ENCODE measurements around the gene CHI3L2. TPM values are rescaled to one million over a fixed set of nuclear protein-coding genes. Genes with fewer than 3 reads are reported as not detected.

Gene CHI3L2
- total RNA-seq, 1 donor from 2014 or later = not detected

DNA sequence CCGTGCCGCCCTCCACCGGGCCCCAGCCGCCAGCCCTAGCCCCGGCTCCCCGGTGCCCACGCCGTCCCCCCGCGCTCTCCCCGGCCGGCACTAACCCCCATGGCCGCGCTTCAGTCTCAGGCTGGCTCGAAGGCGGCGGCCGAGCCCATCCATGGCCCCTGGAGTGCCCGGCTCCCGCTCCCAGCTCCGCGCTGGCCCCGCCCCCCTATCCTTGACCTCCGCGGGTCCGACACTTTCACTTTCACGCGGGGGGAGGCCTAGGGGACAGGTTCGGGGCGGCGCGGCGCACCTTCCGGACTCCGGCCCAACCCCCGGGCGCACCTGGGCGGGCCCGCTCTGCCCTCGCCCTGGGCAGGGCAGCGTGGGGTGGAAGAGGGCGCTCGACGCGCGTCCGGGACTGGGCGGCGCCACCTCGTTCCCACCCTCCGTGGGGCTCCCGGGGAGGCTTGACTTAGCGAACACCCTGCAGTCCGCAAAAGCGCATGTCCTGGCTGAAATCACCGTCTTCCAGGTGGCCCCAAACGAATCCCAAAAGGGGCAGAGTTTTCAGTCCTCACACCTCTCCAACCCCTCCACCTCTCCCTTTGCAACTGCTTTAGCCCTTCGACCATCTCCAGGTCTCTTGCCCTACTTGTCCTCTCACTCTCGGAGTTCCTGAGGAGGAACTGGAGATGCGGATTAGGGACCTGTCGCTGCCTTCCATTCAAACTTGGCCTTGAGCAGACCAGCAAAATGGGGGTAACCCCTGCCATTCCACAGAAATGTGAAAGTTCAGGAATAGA lies 23.1 kb upstream of the CHI3L2 start:
- H3K27ac ChIP-seq (ENCODE audit: low read depth, low read length) = no peak overlapping the region
- peaks cover 30% of the 10 kb centered on the region for H3K27me3 ChIP-seq (ENCODE audit: insufficient read depth, low read length)
- DNase-seq (ENCODE audit: low read depth) = no peak
- no peaks in the 10 kb centered on the region for H3K79me2 ChIP-seq (ENCODE audit: insufficient read depth, low read length)
- Mint-ChIP-seq H3K9me3 (ENCODE audit: unreplicated experiment) (peaks cover 4% of the 10 kb centered on the region), H3K36me3 (ENCODE audit: low read depth, unreplicated experiment) (peaks cover 2% of the 10 kb centered on the region), H3K4me3 (ENCODE audit: unreplicated experiment) (no peak overlapping the region), H3K27ac (ENCODE audit: unreplicated experiment) (no peak overlapping the region), H3K4me1 (ENCODE audit: low read depth, unreplicated experiment) (no peaks in the 10 kb centered on the region), H3K27me3 (ENCODE audit: low read depth, unreplicated experiment) (peaks cover 21% of the 10 kb centered on the region)
- H3K36me3 ChIP-seq (ENCODE audit: insufficient read depth, low read length) = no peaks in the 10 kb centered on the region
- H3K4me1 ChIP-seq (ENCODE audit: insufficient read depth, low read length) = peaks cover 5% of the 10 kb centered on the region
- TF ChIP-seq, protein P1, sequence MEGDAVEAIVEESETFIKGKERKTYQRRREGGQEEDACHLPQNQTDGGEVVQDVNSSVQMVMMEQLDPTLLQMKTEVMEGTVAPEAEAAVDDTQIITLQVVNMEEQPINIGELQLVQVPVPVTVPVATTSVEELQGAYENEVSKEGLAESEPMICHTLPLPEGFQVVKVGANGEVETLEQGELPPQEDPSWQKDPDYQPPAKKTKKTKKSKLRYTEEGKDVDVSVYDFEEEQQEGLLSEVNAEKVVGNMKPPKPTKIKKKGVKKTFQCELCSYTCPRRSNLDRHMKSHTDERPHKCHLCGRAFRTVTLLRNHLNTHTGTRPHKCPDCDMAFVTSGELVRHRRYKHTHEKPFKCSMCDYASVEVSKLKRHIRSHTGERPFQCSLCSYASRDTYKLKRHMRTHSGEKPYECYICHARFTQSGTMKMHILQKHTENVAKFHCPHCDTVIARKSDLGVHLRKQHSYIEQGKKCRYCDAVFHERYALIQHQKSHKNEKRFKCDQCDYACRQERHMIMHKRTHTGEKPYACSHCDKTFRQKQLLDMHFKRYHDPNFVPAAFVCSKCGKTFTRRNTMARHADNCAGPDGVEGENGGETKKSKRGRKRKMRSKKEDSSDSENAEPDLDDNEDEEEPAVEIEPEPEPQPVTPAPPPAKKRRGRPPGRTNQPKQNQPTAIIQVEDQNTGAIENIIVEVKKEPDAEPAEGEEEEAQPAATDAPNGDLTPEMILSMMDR (IDR thresholded peaks at IDR 0.05; ENCODE audit: insufficient read depth, low read depth, low read length) = no peak
- TF ChIP-seq EZH2 (IDR thresholded peaks at IDR 0.05; ENCODE audit: insufficient read depth, low read length) = no peak
- peak overlapping the region; percentile 51 for H3K4me3 ChIP-seq (ENCODE audit: insufficient read depth, low read depth, low read length)
- no peaks in the 10 kb centered on the region for H3K9me3 ChIP-seq (ENCODE audit: insufficient read depth, low read depth, low read length)
- H3K4me2 ChIP-seq (ENCODE audit: low read length) = peak overlapping the region; percentile 83
- peak overlapping the region; percentile 32 for H3K9ac ChIP-seq (ENCODE audit: low read length)
- peak overlapping the region; percentile 62 for H2AFZ ChIP-seq (ENCODE audit: low read depth, low read length)
- no peak for FAIRE-seq
- no peaks in the 10 kb centered on the region for H4K20me1 ChIP-seq (ENCODE audit: insufficient read depth, low read length)

DNA sequence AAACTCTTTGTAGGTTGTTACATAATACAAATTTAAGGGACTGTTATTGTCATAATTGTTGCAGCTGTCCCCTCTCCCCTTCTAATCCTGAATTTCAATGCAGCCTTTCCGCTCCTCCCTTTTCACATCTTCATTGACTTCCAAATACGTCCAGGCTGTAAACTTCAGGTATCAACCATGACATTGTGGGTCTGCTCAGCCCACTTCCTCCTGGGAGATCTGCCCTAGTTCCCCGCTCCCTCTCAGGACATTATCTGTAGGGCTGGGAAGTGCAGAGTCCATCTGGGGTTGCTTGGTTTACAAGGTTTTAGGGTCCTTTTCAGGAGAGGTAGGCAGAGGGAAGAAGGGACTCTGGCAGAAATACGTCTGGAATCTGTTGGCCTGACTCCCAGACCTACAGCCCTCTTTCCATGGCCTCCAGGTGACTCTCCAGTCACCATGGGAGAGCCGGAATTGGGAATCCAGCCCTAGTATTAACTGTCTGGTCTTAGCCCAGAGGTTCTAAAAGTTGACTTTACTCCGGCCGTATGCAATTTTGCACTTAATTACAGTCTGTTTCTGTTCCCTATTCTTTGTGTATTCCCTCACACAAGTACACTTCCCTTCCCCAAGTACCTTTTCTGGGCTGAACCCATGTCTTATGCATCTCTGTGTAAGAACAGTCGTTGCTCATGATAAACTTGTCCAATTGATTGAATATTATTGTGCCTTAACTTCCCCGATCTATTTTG lies 22.4 kb upstream of the CHI3L2 start:
- Histone ChIP-seq H3K4me2 (ENCODE audit: low read length) (peak overlapping the region; percentile 83), H2AFZ (ENCODE audit: low read depth, low read length) (no peak overlapping the region), H3K9me3 (ENCODE audit: insufficient read depth, low read depth, low read length) (no peaks in the 10 kb centered on the region), H3K36me3 (ENCODE audit: insufficient read depth, low read length) (no peaks in the 10 kb centered on the region), H3K27me3 (ENCODE audit: insufficient read depth, low read length) (peaks cover 32% of the 10 kb centered on the region), H3K27ac (ENCODE audit: low read depth, low read length) (no peak overlapping the region), H3K9ac (ENCODE audit: low read length) (no peak overlapping the region), H3K79me2 (ENCODE audit: insufficient read depth, low read length) (no peaks in the 10 kb centered on the region), H3K4me1 (ENCODE audit: insufficient read depth, low read length) (peaks cover 5% of the 10 kb centered on the region), H4K20me1 (ENCODE audit: insufficient read depth, low read length) (no peaks in the 10 kb centered on the region), H3K4me3 (ENCODE audit: insufficient read depth, low read depth, low read length) (no peak overlapping the region)
- Mint-ChIP-seq H3K36me3 (ENCODE audit: low read depth, unreplicated experiment) (no peaks in the 10 kb centered on the region), H3K27me3 (ENCODE audit: low read depth, unreplicated experiment) (peaks cover 21% of the 10 kb centered on the region), H3K27ac (ENCODE audit: unreplicated experiment) (no peak overlapping the region), H3K9me3 (ENCODE audit: unreplicated experiment) (peaks cover 4% of the 10 kb centered on the region), H3K4me1 (ENCODE audit: low read depth, unreplicated experiment) (no peaks in the 10 kb centered on the region), H3K4me3 (ENCODE audit: unreplicated experiment) (no peak overlapping the region)
- DNase-seq (ENCODE audit: low read depth) (no peak), FAIRE-seq (no peak)
- no peak for TF ChIP-seq EZH2 (IDR thresholded peaks at IDR 0.05; ENCODE audit: insufficient read depth, low read length)
- TF ChIP-seq, protein P1 (IDR thresholded peaks at IDR 0.05; ENCODE audit: insufficient read depth, low read depth, low read length) = no peak

All from astrocyte (in vitro differentiated cells and primary cell).